Activated CD4-positive, alpha-beta T cell treated with anti-CD3 and anti-CD28 coated beads, Interleukin-2, amount 50 U/mL, for 16 hours (primary cell): ENCODE measurements around the gene LRSAM1.
"Not testable (repeated sequence)": the region's sequence is repeated elsewhere in the genome, so short reads cannot be mapped to it uniquely, and the experiment has no call there.

Source experiments
- DNase-seq: peaks from one replicate; pipeline ENCODE4 v3.0.0-alpha.2; 2020

LRSAM1 gene

DNA sequence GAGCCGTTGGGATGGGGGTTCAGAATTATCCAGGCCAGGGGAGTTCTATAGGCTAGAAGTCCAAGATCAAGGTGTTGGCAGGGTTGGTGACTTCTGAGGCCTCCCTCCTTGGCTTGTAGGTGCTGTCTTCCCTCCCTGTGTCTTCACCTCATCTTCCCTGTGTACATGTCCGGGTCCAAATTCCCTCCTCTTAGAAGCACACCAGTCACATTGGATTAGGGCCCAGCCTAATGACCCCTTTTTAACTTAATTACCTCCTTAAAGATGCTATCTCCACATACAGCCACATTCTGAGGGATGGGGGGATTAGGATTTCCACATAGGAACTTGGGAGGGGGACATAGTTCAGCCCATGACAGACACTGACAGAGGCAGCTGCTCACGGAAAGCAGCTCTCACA lies 12.1 kb downstream of the LRSAM1 start:
- no peak for DNase-seq

DNA sequence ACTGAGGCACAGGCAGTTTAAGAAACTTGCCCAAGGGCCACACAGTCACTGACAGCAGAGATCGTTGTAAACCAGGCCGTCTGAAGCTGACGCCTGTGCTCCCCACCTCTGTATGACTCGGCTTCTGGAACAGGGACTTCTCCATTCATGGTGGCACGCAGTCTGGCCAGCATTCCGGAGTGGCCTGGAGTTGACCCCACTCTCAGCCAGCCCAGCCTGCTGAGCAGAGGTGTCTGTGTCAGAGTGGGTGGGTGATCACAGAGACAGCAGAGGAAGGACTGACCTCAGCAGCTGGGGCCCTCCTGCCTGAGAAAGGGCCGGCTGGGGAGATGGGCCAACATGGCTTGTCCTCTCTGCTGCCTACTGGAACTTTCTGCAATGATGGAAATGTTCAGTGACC lies 12.6 kb downstream of the LRSAM1 start:
- DNase-seq = no peak

DNA sequence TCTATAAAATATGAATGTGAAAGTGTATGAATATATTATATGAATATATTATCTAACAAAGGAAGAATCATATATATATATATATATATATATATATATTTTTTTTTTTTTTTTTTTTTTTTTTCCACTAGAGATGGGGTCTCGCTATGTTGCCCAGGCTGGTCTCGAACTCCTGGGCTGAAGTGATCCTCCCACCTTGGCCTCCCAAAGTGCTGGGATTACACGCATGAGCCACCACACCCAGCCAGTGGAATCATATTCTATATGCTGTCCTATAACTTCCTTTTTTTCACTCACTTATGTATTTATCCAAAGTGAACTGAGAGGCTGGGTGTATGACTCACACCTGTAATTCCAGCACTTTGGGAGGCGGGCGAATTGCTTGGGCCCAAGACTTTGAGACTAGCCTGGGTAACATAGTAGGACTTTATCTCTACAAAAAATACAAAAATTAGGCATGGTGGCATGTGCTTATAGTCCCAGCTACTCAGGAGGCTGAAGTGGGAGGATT lies 15.2 kb downstream of the LRSAM1 start:
- not testable (repeated sequence) for DNase-seq

DNA sequence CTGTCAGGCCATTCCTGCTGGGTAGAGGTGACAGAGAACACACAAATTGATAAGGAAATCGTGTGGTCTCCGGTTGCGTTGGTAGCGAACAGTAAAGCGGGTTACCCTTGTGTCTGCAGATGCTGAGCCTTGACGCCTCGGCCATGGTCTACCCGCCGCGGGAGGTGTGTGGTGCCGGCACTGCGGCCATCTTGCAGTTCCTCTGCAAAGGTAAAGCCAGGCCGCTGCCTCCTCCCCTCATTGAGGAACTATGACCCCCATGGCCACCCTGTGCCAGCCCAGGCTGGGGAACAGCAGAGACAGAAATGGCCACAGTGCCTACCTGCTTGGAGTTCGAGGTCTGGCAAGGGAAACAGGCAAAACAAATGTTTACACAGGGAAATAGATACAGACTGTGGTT lies 16.3 kb downstream of the LRSAM1 start:
- DNase-seq = no peak

DNA sequence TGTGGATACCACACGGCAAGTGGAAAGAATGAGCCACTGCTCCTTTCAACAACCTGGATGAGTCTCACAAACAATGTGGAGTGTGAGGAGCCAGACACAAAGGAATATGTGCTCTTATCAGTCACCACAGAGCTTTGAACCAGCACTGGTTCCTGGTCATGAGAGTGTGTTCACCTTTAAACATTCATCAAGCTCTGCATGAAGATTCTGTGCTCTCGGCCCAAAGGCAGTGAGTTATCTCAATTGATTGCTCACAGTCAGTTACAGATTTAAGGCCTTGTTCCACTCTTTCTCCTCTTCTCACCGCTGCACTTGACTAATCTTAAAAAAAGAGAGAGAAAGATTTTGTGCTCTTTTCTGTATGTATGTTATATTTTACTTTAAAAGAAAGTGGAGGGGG lies 19.4 kb downstream of the LRSAM1 start:
- DNase-seq = no peak

DNA sequence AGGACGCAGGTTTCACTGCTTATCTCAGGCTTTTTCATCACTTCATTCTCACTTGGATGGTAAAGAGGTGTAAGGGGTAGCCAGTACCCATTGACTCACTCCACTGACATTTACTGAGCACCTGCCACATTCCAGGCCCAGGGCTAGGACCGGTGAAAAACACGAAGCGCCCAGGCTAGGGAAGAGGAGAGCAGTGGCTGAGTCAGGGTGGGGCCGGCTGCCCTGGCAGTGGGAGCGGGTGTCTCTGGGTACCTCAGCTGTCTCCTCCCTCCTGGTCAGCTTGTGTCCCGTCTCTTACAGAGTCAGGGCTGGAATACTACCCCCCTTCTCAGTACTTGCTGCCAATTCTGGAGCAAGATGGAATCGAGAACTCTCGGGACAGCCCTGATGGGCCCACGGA lies 22.2 kb downstream of the LRSAM1 start:
- DNase-seq = no peak

DNA sequence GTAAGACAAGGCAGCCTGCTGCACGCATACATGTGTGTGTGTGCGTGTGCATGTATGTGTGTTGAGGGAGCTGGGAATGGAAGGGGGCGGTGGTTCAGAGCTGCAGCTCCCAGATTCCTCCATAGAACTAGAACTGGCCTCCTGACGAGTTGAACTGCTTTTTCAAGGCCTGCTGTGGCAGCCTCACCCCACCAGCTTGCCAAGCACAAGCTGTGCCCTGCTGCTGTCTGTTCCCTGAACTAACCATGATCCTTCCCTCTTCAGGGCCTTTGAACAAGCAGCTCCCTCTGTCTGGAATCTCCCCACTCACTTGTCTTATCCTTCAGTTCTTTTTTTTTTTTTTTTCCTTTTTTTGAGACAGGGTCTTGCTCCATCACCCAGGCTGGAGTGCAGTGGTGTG lies 22.6 kb downstream of the LRSAM1 start:
- DNase-seq = no peak

DNA sequence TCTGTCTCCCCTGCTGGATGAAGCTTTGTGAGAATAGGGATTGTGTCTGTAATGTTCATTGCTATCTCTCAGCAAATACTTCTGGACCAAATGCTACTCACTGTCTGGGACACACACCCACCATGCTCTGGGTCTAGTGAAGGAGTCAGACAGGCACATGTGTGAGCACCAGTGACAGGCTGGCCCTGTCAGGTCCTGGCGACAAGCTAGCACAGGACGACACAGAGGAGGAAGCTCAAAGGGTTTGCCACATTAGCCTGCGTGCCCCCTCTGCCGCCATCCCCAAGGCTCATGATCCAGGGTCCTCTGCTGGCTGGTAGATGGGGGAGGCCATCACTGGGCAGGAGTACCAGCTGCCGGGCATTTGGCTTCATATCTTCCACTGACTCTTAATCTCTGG lies 23.3 kb downstream of the LRSAM1 start:
- no peak for DNase-seq

DNA sequence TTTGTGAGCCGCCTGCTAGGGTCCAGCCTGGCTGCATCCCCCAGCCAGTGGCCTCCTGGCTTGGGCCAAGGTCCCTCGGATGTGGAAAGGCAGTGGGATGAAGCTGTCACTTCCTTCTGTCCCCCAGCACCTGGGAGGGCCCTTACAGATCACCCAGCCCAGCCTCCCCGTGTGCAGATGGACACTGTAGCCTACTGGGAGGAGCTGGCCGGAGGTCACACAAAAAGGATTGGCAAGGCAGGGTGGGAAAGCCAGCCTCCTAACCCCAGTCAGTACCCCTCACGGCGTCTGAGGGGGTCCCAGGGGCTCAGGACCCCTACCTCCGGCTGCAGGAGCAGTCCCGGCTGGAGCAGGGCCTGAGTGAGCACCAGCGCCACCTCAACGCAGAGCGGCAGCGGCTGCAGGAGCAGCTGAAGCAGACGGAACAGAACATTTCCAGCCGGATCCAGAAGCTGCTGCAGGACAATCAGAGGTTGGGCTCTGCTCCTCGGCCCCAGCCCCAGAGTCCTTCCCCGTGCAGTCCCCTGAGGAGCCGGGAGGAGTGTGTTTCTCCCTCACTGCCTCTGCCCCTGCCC lies 28.3 kb downstream of the LRSAM1 start:
- no peak for DNase-seq

DNA sequence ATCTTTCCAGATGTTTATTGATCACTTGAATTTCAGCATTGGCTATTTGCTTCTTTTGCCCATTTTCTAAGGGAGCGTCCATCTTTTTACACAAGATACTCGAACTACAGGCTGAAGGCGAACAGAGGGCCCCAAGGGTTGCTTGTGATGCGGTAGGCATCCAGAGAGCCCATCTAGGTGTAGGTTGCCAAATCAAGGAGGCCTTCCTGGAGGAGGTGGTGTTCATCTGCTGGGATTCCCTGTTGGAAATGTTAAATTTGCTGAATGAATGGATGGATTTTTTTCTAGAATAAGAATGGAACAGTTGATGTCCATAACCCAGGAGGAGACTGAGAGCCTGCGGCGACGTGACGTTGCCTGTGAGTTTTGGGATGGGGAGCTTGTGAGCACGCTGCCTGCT lies 31.4 kb downstream of the LRSAM1 start:
- DNase-seq = no peak

DNA sequence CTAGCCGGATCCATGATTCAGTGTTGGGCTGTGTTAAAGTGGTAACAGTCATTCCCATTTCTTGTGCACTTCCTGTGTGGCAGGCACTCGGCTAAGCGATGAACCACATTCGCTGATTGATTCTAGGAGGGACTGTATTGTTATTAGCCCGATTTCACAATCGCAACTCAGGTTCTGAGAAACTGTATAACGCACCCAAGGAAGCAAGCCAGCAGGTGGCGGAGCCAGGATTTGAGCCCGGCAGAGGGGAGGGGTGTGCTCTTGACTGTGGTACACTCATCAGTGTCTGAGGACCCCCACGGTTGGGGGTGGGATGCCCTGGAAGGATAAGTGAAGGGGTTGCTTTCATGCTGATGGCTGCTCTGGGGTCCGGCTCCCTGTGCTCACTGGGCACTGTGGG lies 34.7 kb downstream of the LRSAM1 start:
- DNase-seq = no peak

DNA sequence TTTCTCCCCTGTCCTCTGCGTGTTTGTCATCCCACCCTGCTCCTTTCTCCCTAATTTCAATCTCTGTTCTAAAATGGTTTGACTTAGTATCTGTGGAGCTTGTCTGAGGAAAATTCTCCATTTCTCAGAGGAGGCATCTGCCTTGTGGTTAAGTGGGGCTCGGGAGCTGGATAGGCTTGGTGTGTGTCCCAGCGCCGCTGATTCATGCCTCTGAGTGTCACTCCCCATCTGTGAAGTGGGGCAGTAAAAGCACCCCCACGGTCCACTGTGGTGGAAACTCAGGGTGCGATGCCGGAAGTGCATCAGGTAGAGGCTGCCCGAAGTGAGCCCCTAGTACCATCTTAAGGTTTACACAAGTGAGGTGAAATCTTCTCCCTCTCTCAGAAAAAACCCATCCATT lies 37.6 kb downstream of the LRSAM1 start:
- DNase-seq = no peak

DNA sequence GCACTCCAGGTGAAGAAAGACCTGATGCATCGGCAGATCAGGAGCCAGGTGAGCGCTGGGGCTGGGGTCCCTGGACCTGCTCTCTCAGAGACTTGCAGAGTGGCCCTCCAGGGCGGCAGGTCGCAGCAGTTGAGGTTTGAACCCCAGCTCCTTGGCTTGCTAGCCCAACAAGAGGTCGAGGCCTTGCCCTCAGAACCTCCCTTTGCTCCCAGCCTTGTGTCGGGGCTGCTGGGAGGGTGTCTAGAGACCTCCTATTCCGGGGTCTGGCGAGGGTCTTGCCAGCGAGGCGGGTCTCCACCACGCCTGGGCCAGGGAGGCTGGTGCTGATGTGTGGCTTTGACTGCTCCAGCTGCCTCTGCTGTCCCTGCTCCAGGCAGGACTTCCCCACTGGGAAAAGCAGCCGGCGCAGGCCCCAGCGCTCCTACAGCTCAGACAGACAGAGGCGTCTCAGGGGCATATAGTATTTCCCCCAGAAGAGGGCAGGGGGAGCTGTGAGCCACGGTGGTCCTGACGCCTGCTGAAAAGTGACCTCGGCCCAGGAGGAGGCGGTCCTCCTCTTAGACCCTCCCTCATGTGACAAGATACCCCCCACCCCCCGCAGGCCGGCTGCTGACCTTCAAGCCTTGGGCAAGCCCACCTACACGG lies 38.3 kb downstream of the LRSAM1 start:
- no peak for DNase-seq

DNA sequence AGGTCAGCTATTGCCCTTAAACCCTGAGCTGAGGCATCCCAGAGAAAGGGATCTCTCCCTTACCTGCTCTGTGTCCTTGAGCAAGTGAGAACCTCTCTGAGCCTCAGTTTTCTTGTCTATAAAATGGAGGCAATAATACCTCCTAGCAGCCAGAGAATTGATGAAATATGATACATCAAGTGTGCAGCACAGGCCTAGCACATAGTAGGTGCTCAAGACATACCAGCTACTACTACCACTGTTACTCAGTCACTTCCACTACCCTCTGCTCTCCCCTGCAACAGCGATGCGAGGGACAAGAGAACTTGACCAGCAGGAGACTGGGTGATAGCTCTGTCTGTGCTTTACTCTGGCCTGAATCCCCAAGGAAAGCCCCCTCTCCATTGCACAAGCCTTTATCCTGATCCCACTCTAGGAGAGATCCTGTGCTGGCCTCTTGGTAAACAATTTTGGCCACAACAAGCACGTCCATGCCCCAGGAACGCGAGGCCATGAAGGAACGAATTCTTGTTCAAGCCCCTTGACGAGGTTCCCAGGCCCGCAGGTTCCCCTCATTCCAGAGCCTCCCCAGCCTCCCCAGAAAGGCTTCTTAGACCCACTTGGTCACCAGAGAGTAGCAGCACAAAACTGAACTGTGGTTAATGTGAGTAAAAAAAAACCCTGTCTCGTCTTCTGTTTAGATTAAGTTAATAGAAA lies 39.4 kb downstream of the LRSAM1 start:
- DNase-seq = no peak

DNA sequence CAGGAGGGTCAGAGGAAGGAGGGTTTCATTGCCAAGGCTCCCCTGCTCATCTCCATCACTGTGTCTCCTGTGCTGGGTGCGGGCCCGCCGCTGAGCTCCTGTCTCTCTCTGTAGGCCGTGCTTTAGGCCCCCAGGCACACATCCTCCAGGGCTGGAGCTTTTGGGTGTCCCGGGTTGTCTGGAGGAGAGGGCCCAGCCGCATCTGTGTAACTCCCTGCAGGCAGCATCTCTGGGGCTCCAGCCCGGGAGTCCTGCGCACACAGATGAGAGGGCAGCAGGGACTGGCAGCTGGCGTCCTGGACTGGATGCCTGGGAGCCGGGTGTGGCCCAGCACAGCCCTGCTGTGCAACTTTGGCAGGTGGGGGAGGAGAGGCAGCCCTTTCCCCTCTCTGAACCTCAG lies 40.2 kb downstream of the LRSAM1 start:
- no peak for DNase-seq

DNA sequence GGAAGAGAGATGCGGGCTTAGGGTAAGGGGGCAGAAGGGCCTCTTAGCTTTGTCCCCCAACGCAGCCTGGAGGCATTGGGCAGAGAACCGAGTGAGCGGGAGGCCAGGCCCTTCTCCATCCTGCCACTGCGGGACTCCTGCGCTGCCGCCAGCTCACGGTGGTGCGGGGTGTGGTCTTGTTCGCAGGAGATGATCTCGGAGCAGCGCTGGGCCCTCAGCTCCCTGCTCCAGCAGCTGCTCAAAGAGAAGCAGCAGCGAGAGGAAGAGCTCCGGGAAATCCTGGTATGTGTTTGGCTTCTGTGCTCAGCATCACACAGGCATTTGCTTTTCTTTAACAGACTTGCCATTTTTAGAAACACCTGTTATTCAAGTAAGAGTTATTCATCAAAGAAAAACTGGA lies 41.3 kb downstream of the LRSAM1 start:
- no peak for DNase-seq

DNA sequence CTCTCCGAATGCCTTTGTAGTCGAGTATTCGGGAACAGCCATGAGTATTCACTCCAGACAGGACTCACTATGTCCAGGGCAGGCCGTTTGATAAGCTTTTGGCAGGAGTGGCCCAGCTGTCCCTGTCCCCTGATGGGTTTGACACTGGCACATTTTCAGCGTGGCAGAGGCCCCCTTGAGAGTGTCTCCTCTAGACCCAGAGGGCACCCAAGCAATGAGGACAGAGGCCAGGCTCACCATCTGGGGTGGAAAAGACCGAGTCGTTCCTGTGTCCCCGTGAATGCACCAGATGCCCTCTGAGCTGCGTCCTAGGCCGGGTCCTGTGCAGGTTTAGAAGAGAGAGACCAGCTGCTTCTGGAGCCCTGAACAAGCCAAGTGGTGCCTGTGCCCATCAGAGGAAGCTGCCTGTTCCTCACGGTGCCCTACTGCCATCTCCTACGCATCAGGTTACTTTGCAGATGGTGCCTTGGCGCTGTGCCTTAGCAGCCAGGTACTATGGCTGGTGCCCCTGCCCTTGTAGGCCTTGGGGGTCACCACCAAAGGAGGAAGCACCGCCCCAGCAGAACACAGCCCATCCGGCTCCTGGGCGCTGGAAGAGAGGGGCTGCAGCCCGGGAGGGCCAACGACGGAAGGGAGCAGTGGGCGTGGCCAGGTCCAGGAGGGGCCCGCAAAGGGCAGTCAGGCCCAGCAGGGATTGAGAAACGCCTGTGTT lies 42.4 kb downstream of the LRSAM1 start:
- no peak for DNase-seq

DNA sequence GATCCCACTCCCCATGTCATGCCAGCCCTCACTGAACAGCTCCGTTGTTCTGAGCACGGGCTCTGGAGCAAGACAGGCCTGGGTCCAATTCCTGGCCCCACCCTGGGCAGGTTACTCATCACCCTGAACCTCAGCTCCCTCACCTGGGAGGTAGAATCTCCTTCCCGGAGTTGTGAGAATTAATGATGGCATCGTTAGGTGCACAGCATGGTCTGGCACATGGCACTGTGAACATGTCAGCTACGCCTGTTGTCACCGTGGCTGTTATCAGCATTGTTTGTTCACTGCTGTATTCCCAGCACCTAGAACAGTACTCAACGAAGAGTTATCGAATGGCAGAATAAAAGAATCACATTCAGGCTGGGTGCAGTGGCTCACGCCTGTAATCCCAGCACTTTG lies 43.0 kb downstream of the LRSAM1 start:
- DNase-seq = no peak

DNA sequence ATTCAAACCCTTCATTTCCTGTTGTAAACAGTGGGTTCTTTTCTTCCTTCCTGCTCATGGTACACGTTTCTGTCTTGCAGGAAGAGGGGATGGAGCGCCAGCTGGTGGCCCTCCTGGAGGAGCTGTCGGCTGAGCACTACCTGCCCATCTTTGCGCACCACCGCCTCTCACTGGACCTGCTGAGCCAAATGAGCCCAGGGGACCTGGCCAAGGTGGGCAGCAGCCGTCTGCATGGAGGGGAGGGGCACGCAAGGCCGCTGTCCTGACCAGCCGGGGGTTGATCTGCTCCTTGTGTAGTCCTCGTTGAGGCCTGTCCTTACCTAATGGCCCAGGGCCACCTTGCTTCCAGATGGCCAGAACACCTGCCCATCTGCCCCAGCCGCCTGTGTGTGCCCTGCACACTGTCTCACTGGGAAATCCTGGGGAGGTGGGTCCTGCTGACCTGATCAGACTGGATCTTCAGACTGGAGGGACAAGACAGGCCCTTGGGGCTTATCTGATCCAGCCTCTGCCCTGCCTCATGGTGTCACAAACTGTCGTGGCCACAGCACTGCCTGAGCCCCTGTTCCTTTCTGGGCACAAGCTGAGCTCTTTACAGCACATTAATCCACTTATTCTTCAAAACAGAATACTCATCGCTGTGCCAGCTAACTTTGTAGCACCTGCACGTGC lies 44.7 kb downstream of the LRSAM1 start:
- no peak for DNase-seq

DNA sequence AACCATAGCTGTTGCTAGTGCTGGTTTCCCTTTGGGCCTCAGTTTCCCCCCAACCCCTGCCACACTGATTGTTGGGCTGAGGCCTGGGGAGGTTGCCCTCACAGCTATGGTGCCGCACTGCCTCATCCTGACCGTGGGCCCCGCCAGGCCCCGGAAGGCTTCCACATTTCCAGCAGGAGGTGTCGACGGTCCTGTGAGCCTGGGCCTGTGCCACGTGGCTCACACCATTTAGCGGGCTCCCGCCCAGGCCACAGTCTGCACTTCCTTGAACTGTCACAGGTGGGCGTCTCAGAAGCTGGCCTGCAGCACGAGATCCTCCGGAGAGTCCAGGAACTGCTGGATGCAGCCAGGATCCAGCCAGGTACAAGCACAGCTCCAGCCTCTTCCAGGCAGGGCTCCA lies 45.7 kb downstream of the LRSAM1 start:
- DNase-seq = no peak

DNA sequence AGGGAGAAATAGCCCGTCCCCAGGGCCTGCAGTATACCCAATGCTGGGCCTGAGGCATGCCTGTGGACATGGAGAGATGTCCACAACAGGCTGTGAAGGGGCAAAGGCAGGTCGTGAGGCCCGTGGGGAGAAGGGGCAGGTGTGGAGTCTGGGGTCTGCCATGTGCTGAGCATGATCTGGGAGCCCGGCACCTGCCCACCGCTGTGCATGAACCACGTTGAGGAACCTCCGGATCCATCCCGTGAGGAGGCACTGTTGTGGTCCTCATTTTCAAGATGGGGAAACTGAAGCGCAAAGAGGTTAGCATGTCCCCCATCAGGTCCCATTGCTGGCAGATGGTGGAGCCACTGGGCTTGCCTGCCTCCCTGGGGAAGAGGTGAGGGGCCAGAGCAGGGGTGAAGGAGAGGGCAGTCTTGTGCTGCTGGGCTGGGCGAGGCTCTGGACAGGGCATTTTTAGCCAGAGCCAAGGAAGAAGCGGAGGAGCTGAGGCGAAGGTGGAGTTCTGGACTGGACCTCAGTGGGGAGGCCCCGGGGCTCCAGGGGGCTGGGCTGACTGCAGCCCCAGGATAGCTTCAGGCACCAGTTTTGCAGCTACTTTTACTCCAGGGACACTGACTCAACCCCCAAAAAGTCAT lies 46.5 kb downstream of the LRSAM1 start:
- no peak for DNase-seq

DNA sequence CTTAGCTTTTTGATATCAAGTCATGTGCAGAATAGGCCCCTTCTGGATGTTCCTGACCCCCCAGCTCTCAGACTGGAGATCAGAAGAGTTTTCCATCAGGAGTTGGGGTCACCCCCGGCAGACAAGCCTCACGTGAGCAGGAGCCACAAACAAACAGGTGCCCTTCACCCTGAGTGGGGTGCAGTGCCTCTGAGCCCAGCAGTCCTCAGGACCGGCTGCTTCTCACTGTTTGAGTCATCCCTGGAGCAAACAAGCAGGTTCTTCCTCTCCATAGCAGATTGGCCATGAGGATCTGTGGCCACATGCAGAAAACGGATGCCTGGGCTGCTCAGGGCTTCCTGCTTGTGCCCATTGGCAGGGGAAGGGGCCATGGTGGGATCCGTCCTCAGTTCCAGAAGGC lies 47.0 kb downstream of the LRSAM1 start:
- DNase-seq = no peak

DNA sequence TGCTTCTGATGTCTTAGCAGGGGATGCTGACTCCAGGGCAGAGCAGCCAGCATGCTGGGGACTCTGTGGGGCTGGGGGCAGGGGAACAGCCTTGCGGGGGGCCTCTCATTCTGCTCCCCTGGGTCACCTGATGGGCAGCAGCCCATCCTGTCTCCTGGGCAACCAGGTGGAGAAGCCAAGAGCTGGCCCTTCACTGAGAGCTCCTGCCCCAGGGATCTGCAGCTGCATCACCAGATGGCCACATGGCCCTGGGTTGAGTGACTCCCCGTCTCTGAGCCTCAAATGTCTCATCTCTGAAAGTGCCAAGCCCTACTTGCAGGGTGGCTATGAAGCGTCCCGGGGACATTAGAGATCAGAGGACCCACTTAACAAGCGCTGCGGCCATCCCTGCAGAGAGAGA lies 49.1 kb downstream of the LRSAM1 start:
- no peak for DNase-seq
